ENCODE measurements around the gene PLEKHJ1. TPM values are rescaled to one million over a fixed set of nuclear protein-coding genes. Genes with fewer than 3 reads are reported as not detected.

The PLEKHJ1 gene
- total RNA-seq, 3 donors from 2014 or later = 44.6 to 52.8 (median 47.4) TPM

GRCh38 chr19:2253106-2254063 lies 17.3 kb upstream of the PLEKHJ1 start:
- TF ChIP-seq CTCF (IDR thresholded peaks at IDR 0.05) (no peak), POLR2A (IDR thresholded peaks at IDR 0.05) (no peak), POLR2AphosphoS5 (IDR thresholded peaks at IDR 0.05) (no peak)

GRCh38 chr19:2252797-2253105 lies 16.6 kb upstream of the PLEKHJ1 start:
- peaks cover 6 to 13% of the 10 kb centered on the region in 2 donors for H3K4me1 ChIP-seq
- TF ChIP-seq CTCF (IDR thresholded peaks at IDR 0.05) (no peak), POLR2AphosphoS5 (IDR thresholded peaks at IDR 0.05) (no peak), POLR2A (IDR thresholded peaks at IDR 0.05) (no peak)
- H3K36me3 ChIP-seq = no peaks in the 10 kb centered on the region
- intact Hi-C loops (cut with DNase I; ENCODE audit: low total_unique reads) = no loop called here
- H3K27ac ChIP-seq = no peak overlapping the region
- H3K4me3 ChIP-seq = peak overlapping the region in 2 of 3 donors; percentile 15 to 59
- DNase-seq (ENCODE audit: low spot score in 2 of 2) = no peak
- no peaks in the 10 kb centered on the region for H3K9me3 ChIP-seq
- peaks cover 25 to 48% of the 10 kb centered on the region in 2 donors for H3K27me3 ChIP-seq

More at GRCh38 chr19:2253106-2254063, 17.3 kb upstream of the PLEKHJ1 start:
- no peak overlapping the region for H3K27ac ChIP-seq
- H3K9me3 ChIP-seq = no peaks in the 10 kb centered on the region
- H3K4me3 ChIP-seq = peak overlapping the region in 2 of 3 donors; percentile 11 to 59
- H3K36me3 ChIP-seq = no peaks in the 10 kb centered on the region
- H3K27me3 ChIP-seq = peaks cover 25 to 48% of the 10 kb centered on the region in 2 donors
- intact Hi-C loops (cut with DNase I; ENCODE audit: low total_unique reads) = no loop called here
- DNase-seq (ENCODE audit: low spot score in 2 of 2) = no peak
- peaks cover 6 to 13% of the 10 kb centered on the region in 2 donors for H3K4me1 ChIP-seq

- no peak for DNase-seq (ENCODE audit: low spot score in 2 of 2)
- no peak overlapping the region for H3K27ac ChIP-seq
- peak overlapping the region in 2 of 3 donors; percentile 15 to 59 for H3K4me3 ChIP-seq
- H3K27me3 ChIP-seq = peaks cover 25 to 48% of the 10 kb centered on the region in 2 donors
- TF ChIP-seq POLR2A (IDR thresholded peaks at IDR 0.05) (no peak), POLR2AphosphoS5 (IDR thresholded peaks at IDR 0.05) (no peak), CTCF (IDR thresholded peaks at IDR 0.05) (no peak)
- H3K4me1 ChIP-seq = peaks cover 6 to 13% of the 10 kb centered on the region in 2 donors
- peaks cover under 1% of the 10 kb centered on the region for H3K36me3 ChIP-seq
- no peaks in the 10 kb centered on the region for H3K9me3 ChIP-seq
- intact Hi-C loops (cut with DNase I; ENCODE audit: low total_unique reads) = no loop called here
Observed at GRCh38 chr19:2252055-2252796, 16.1 kb upstream of the PLEKHJ1 start.

GRCh38 chr19:2251106-2252054 lies 15.3 kb upstream of the PLEKHJ1 start:
- DNase-seq (ENCODE audit: low spot score in 2 of 2) = no peak
- intact Hi-C loops (cut with DNase I; ENCODE audit: low total_unique reads) = no loop called here
- H3K36me3 ChIP-seq = peaks cover 7% of the 10 kb centered on the region
- H3K4me1 ChIP-seq = peaks cover 6 to 13% of the 10 kb centered on the region in 2 donors
- TF ChIP-seq POLR2A (IDR thresholded peaks at IDR 0.05) = no peak
- TF ChIP-seq POLR2AphosphoS5 (IDR thresholded peaks at IDR 0.05) = no peak
- no peak for TF ChIP-seq CTCF (IDR thresholded peaks at IDR 0.05)
- no peaks in the 10 kb centered on the region for H3K9me3 ChIP-seq
- peaks cover 24 to 48% of the 10 kb centered on the region in 2 donors for H3K27me3 ChIP-seq
- H3K27ac ChIP-seq = no peak overlapping the region
- H3K4me3 ChIP-seq = peak overlapping the region in 2 of 3 donors; percentile 15 to 59
